ENCODE measurements around the gene CHEK1.
"Not testable (repeated sequence)": the region's sequence is repeated elsewhere in the genome, so short reads cannot be mapped to it uniquely, and the experiment has no call there.

Gene CHEK1

GRCh38 chr11:125624756-125625213, at the start of gene CHEK1:
Gene CHEK1, plus strand, starts transcription at chr11:125625163. Its CDS starts 1,606 bp downstream, at chr11:125626769.
- DNase-seq (ENCODE audit: low read depth) = no peak

DNA sequence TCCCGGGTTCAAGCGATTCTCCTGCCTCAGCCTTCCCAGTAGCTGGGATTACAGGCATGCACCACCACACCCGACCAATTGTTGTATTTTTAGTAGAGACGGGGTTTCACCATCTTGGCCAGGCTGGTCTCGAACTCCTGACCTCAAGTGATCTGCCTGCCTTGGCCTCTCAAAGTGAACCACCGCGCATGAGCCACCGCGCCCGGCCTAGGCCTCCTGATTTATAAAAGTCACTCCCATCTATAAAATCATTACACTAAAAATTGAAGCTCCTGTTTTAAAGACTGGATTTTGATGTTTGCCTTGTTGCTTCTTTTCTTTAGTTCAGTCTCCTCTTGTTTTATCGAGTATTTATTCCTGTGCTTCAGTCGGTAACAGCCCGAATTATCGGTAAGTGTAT, 47.8 kb upstream of the CHEK1 start:
- not testable (repeated sequence) for DNase-seq (ENCODE audit: low read depth)

- DNase-seq (ENCODE audit: low read depth) = no peak
Measured at GRCh38 chr11:125578783-125579182, 46.2 kb upstream of the CHEK1 start.

DNA sequence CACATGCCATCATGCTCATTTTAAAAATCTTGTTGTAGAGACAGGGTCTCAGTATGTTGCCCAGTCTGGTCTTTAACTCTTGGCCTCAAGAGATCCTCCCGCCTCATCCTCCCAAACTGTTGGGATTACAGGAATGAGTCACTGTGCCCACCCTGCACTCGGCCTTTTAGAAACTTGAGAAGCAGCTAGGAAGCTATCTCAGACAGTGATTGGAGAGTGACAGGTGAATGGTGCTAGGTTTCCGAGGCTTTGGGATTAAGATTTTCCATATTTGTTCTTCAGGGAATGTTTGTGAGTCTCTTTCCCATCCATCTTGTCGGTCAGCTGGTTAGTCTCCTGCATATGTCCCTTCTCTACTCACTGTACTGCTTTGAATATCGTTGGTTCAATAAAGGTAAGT, 45.2 kb upstream of the CHEK1 start:
- no peak for DNase-seq (ENCODE audit: low read depth)

GRCh38 chr11:125583496-125583895, 41.5 kb upstream of the CHEK1 start:
- DNase-seq (ENCODE audit: low read depth) = no peak

DNA sequence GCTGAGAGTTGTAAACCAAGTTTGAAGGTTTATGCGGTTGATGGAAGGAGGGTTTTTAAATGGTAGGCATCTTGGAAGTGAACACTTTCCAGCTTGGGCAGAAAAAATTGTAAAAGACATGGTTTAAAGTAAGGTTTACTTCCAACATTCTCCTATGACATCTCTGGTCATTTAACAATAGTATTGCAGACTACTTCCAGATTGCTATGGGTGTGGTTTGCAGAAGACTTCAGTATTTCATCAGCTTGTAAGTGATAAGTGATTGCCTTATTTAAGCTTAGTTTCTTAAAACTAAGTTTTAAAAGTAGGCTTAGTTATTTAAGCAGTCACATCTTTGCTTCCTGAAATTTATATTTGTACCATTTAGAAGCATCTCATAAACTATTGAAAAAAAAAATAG, 39.5 kb upstream of the CHEK1 start:
- no peak for DNase-seq (ENCODE audit: low read depth)

DNA sequence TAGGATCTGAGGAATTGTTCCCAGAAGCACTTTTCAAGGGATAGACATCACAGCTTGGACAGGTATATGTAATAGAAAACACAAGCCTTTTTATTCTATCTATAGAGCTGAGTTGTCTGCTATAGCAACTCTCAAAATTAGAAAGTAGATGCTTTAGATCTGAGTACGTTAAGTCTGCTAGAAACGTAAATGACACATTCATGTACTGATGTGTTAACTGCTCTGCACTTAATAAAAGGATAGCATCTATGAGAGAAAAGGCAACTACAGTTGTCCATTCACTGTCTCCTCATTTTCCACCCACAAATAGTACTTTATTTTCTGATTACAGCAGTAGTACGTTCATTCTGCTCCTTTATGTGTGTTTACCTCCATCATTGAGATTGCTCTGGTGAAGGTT, 38.3 kb upstream of the CHEK1 start:
- no peak for DNase-seq (ENCODE audit: low read depth)

GRCh38 chr11:125587480-125587879, 37.5 kb upstream of the CHEK1 start:
- no peak for DNase-seq (ENCODE audit: low read depth)

- no peak for DNase-seq (ENCODE audit: low read depth)
Measured at GRCh38 chr11:125588505-125588904, 36.5 kb upstream of the CHEK1 start.

DNA sequence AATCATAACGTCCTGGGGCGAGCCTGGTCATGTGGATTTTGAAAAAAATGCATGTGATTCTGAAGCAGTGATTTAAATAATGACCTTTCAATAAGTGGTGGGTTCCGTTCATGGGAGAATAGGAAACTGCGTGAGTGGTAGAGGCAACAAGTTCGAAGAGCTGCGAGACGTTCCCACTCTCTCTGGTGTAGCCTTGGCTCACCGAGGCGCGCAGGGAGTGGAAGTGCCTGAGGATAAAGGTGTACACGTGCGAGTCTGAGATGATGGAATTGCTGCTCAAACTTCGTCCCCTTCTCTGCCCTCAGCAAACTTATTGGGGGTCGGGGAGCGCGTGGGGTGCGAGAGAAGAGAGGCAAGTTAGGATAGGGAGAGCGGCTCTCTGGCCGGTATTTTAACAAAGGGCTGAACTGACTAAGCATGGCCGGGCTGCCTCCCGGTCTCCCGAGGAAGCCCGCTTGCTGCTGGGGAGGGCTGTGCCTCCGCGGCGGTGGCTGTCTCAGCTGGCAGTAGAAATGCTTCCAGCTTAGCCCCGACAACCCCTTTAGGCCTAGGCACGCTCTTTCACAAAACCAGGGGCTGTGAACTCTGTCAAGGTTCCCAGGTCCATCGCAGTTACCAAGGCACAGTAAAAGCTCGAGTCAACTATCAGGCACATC, 33.2 kb upstream of the CHEK1 start:
- peak; percentile 9 for DNase-seq (ENCODE audit: low read depth)

GRCh38 chr11:125592305-125593113, 32.5 kb upstream of the CHEK1 start, which contains the start of gene STT3A:
Gene STT3A, plus strand, starts transcription at chr11:125592852. Its CDS starts 3,064 bp downstream, at chr11:125595916.
- DNase-seq (ENCODE audit: low read depth) = peak; percentile 96

DNA sequence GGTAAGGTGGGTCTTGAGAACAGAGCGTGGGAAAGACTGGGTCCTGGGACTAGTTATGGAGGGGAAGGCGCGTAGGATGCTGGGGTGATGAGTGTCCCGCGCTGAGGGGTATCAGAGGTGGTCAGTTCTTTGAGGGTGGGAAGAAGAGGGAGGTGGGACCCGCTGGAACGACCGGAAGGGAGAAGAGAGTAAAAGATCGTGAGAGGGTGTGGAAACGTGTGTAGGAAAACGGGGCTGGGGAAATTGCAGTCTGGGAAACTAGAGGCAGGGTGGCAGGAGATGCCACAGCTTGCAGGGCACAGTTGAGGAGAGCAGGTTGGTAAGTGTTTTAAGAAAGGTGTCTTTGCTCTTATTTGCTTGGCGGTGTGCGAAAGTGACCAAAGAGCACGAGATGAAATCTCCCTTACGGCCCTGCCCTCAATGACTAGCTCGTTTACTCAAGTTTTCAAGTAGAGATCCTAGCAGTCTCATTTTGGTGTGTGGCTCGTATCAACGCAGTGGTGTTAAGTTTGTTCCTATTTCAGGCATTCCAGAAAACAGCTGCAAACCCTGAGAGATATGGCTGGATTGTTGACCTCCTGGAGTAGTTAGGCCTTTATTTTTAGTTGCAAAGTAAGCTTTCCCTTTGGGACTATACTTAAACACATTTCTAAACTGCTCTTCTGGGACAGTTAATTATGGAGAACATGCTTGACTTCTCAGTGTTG, 31.7 kb upstream of the CHEK1 start:
- DNase-seq (ENCODE audit: low read depth) = no peak

DNA sequence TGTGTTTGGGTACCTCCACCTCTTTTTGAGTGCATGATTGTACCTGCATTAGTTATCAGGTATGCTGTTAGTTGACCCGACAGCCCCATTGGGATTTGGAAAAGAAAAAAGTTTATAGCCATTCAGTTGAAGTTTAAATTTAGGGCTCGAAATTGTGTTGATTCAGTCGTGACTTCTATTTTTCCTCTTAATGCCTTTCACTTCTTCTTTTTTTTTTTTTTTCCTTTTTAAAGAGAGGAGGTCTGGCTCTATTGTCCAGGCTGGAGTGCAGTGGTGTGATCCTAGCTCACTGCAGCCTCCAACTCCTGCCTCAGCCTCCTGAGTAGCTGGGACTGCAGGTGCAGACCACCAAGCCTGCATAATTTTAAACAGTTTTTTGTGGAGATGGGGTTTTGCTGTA, 30.0 kb upstream of the CHEK1 start:
- no peak for DNase-seq (ENCODE audit: low read depth)

- no peak for DNase-seq (ENCODE audit: low read depth)
Measured at GRCh38 chr11:125600663-125601062, 24.3 kb upstream of the CHEK1 start.

DNA sequence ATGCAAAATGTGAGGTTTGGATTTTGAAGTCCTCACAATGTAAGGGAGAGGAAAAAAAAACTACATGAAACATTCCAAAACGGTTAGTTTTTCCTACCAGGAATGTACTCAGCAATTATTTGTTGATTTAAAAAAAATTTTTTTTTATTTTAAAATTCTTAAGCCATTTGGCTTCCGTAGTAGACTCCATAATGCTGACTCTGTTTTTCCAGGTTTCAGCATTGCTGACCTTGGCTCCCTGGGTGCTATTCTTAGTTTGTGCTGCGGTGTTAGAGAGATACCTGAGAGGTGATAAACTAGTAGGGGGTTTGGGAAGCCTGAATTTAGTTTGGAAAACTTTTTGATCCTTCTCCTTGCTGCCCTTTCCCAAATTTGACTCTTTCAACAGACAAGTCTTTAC, 21.8 kb upstream of the CHEK1 start:
- no peak for DNase-seq (ENCODE audit: low read depth)

DNA sequence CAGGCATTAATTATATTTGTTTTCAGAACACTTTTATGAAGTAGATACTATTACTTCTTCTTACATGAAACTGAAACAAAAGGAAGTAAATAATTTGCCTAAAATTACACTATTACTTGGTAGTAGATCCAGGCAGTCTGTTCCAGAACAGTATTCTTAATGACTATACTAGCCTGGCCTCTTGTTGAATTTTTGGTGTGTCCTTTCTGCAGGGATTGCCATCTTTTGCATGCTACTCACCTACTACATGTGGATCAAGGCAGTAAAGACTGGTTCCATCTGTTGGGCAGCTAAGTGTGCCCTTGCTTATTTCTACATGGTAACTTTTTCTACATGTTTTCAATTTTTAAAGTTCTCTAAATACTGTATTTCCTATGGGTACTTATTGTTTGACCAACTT, 19.5 kb upstream of the CHEK1 start:
- DNase-seq (ENCODE audit: low read depth) = no peak

- DNase-seq (ENCODE audit: low read depth) = no peak
Measured at GRCh38 chr11:125609545-125609944, 15.4 kb upstream of the CHEK1 start.

GRCh38 chr11:125618383-125618782, 6.6 kb upstream of the CHEK1 start:
- no peak for DNase-seq (ENCODE audit: low read depth)

DNA sequence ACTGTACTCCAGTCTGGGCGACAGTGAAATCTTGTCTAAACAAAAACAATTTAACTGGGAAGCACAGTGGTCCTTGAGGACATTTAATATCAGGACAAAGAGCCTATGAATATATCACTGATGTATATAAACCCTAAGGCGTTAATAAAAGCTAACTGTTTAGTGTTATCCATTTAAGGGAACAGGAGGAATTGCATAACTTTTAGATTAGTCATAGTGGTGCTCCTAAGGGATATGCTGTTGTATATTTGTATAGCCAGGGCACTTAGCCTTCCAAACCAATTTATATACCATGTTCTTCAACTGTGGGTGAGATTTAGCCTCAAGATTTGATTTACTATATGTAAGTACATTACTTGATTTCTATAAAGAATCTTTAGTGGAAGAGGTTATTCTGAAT, 3.0 kb upstream of the CHEK1 start:
- no peak for DNase-seq (ENCODE audit: low read depth)

DNA sequence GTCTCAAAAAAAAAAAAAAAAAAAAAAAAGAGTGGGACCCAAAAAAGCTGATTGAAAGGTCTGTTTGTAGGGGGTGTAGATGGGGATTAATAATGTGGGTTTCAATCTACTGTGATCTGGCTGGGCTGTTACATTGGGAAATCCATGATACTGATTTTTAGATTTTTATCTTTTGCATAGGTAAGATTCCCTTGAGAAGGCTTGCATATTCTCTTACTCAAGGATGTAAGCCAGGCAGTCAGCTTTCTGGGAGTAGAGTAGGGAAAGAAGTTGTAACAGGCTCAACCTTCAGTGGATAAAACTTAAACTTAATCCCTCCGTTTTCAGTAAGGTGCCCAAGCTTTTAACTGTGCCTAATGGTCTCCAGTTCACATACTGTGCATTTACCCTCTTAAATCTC, 1.9 kb upstream of the CHEK1 start:
- DNase-seq (ENCODE audit: low read depth) = no peak

GRCh38 chr11:125625225-125625629, 264 bp downstream of the CHEK1 start:
- no peak for DNase-seq (ENCODE audit: low read depth)

DNA sequence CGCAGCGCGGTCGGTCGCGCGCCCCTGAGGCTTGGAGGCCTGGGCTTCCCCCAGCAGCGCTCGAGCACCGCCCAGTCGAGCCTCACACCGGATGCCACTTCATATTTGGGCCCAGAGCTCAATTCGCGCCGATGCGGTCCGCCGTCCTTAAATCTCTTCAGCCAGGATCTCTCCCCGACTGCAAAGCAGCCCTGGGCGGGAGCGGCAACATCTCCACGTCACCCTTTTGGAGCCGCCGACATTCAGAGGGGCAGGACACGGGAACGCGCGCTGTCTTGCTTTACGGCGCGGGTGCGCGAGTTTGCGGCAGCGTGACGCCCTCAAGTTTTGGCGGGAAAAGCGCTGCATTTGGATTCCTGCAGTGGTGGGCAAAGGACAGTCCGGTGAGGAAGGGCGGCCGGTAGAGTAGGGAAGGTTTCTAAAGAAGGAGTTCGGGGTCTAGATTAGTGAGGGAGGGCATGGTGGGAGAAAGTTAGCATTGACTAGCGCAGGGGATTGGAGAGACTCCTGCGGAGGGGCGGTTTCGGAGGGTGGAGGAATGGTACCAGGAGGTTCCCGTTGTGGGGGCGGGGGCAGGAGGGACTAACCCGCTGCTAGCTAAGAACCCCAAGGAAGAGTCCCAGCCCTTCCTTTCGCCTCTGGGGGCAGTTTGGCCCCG, 796 bp downstream of the CHEK1 start:
- DNase-seq (ENCODE audit: low read depth) = peak; percentile 72
